Measurements from ENCODE around the gene TBC1D9.

- TF ChIP-seq POLR2A (IDR thresholded peaks at IDR 0.05) (no peak), CTCF (IDR thresholded peaks at IDR 0.05) (no peak), POLR2AphosphoS5 (IDR thresholded peaks at IDR 0.05) (no peak), EP300 (IDR thresholded peaks at IDR 0.05) (no peak)
These were observed 128.2 kb downstream of the TBC1D9 start for GRCh38 chr4:140628016-140628415.

Measured in sigmoid colon (tissue), 4 donors.